ENCODE results near the gene UBR3.
"Not testable (repeated sequence)": the region's sequence is repeated elsewhere in the genome, so short reads cannot be mapped to it uniquely, and the experiment has no call there.

DNA sequence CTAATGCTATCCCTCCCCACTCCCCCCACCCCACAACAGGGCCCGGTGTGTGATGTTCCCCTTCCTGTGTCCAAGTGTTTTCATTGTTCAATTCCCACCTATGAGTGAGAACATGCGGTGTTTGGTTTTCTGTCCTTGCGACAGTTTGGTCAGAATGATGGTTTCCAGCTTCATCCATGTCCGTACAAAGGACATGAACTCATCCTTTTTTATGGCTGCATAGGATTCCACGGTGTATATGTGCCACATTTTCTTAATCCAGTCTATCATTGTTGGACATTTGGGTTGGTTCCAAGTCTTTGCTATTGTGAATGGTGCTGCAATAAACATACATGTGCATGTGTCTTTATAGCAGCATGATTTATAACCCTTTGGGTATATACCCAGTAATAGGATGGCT lies 109.4 kb downstream of the UBR3 start:
- TF ChIP-seq, protein P1, sequence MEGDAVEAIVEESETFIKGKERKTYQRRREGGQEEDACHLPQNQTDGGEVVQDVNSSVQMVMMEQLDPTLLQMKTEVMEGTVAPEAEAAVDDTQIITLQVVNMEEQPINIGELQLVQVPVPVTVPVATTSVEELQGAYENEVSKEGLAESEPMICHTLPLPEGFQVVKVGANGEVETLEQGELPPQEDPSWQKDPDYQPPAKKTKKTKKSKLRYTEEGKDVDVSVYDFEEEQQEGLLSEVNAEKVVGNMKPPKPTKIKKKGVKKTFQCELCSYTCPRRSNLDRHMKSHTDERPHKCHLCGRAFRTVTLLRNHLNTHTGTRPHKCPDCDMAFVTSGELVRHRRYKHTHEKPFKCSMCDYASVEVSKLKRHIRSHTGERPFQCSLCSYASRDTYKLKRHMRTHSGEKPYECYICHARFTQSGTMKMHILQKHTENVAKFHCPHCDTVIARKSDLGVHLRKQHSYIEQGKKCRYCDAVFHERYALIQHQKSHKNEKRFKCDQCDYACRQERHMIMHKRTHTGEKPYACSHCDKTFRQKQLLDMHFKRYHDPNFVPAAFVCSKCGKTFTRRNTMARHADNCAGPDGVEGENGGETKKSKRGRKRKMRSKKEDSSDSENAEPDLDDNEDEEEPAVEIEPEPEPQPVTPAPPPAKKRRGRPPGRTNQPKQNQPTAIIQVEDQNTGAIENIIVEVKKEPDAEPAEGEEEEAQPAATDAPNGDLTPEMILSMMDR (conservative IDR thresholded peaks at IDR 0.05; ENCODE audit: low read depth, low read length) = not testable (repeated sequence)
- not testable (repeated sequence) for TF ChIP-seq NFE2L2 (IDR thresholded peaks at IDR 0.05; ENCODE audit: low read depth, low read length); RAD21 (IDR thresholded peaks at IDR 0.05; ENCODE audit: low read length)
